HCT116 (cell line): ENCODE measurements around the gene ADGRG6. TPM values are rescaled to one million over a fixed set of nuclear protein-coding genes. Genes with fewer than 3 reads are reported as not detected.

ENCODE experiments used
- ATAC-seq: fragments of 200-7000 bp; cut with Tn5 transposase; 2 replicates; pipeline ENCODE4 v1.9.1; 2020; ENCODE audit warnings: mild to moderate bottlenecking, moderate library complexity
- BruUV-seq: library from RNA; stranded (reverse); fragments of 400-500 nt; replicated peaks from 2 replicates; lab custom pipeline; 2021; lab: Mats Ljungman, UMichigan
- CTCF ChIA-PET: fragments of 300-600 bp; sonication (Branson Sonifier 250); formaldehyde crosslinking; loops from one replicate; lab custom pipeline; 2021; ENCODE audit warnings: antibody characterized with exemption; lab: Charles Lee
- POLR2A ChIA-PET: fragments of 300-600, 350-600 bp; sonication (Branson Sonifier 250); formaldehyde crosslinking; loops from one replicate; lab custom pipeline; 2021; ENCODE audit warnings: antibody characterized with exemption; lab: Charles Lee
- RAD21 ChIA-PET, 2 experiments: fragments of 300-600 bp; sonication (Branson Sonifier 250); formaldehyde crosslinking; loops; one replicate each; lab custom pipeline; 2023; ENCODE audit warnings: low total read pairs in 2 of 2; ENCODE audit not compliant: uncharacterized antibody in 2 of 2, unreplicated experiment in 2 of 2, low non-redundant PET in 1 of 2; lab: Charles Lee
- DNase-seq: peaks from one replicate; pipeline ENCODE4 v3.0.0-alpha.2; 2010; ENCODE audit warnings: low read depth, low spot score
- H2AFZ ChIP-seq: fragments of 200-600 bp; shearing (Covaris generic), sonication (generic); 2 replicates; pipeline ENCODE4 v1.6.1; 2017; ENCODE audit warnings: low read depth, mixed run types, mixed read lengths, antibody characterized with exemption, low read length; ENCODE audit not compliant: poor library complexity, severe bottlenecking
- H3K27ac ChIP-seq: 2 replicates; pipeline ENCODE4 v1.5.1; 2012; ENCODE audit warnings: low read depth, low read length
- H3K27me3 ChIP-seq: fragments of 200-600 bp; sonication (generic); 2 replicates; pipeline ENCODE4 v1.6.1; 2016; ENCODE audit warnings: mixed run types, low read length, mixed read lengths; ENCODE audit not compliant: insufficient read depth
- H3K36me3 ChIP-seq, 2 experiments: fragments of 200-500 bp in 1 of 2; fragments of 200-600 bp in 1 of 2; sonication (Bioruptor generic) in 1 of 2; sonication (generic) in 1 of 2; 2 replicates each; pipeline versions ENCODE4 v1.5.1 to v1.6.1; 2014 to 2016; ENCODE audit warnings: low read length in 2 of 2, inconsistent platforms in 1 of 2, mixed read lengths in 1 of 2, mixed run types in 1 of 2; ENCODE audit not compliant: insufficient read depth in 2 of 2, control insufficient read depth in 1 of 2
- H3K4me1 ChIP-seq, 2 experiments: fragments of 200-600 bp in 1 of 2; sonication (generic) in 1 of 2; 2 replicates each; pipeline versions ENCODE4 v1.5.1 to v1.6.1; 2012 to 2017; ENCODE audit warnings: low read length in 2 of 2, inconsistent platforms in 1 of 2, mild to moderate bottlenecking in 1 of 2, mixed read lengths in 1 of 2, mixed run types in 1 of 2, moderate library complexity in 1 of 2; ENCODE audit not compliant: insufficient read depth in 2 of 2, control insufficient read depth in 1 of 2
- H3K4me2 ChIP-seq: fragments of 200-600 bp; sonication (generic); 2 replicates; pipeline ENCODE4 v1.6.1; 2017; ENCODE audit warnings: mixed run types, low read length, mixed read lengths
- H3K4me3 ChIP-seq, 2 experiments: fragments of 200-600 bp in 1 of 2; sonication (generic) in 1 of 2; replicated peaks in 1 of 2; 2 replicates each; pipeline ENCODE4 v1.5.1; 2011 to 2016; ENCODE audit warnings: low read length in 2 of 2, control low read depth in 1 of 2, low read depth in 1 of 2, mild to moderate bottlenecking in 1 of 2, mixed read lengths in 1 of 2, mixed run types in 1 of 2
- H3K79me2 ChIP-seq: fragments of 200-600 bp; sonication (generic); 2 replicates; pipeline ENCODE4 v1.6.1; 2017; ENCODE audit warnings: mild to moderate bottlenecking, mixed run types, low read length, moderate library complexity, mixed read lengths; ENCODE audit not compliant: insufficient read depth
- H3K9ac ChIP-seq: fragments of 200-600 bp; sonication (generic); 2 replicates; pipeline ENCODE4 v1.6.1; 2016; ENCODE audit warnings: low read length, mixed read lengths
- H3K9me2 ChIP-seq: fragments of 200-600 bp; sonication (generic), shearing (Covaris generic); 2 replicates; pipeline ENCODE4 v1.6.1; 2017; ENCODE audit warnings: mixed run types, mild to moderate bottlenecking, moderate library complexity; ENCODE audit not compliant: insufficient read depth
- H3K9me3 ChIP-seq, 2 experiments: fragments of 200-500 bp in 1 of 2; fragments of 200-600 bp in 1 of 2; sonication (Bioruptor generic) in 1 of 2; sonication (generic) in 1 of 2; 2 replicates each; pipeline ENCODE4 v1.6.1; 2014 to 2017; ENCODE audit warnings: low read length in 2 of 2, mixed read lengths in 2 of 2, inconsistent platforms in 1 of 2, low read depth in 1 of 2, mild to moderate bottlenecking in 1 of 2, mixed run types in 1 of 2, moderate library complexity in 1 of 2; ENCODE audit not compliant: control insufficient read depth in 1 of 2, insufficient read depth in 1 of 2
- H4K20me1 ChIP-seq: fragments of 200-600 bp; sonication (generic), shearing (Covaris generic); 2 replicates; pipeline ENCODE4 v1.6.1; 2017; ENCODE audit warnings: mixed run types, mild to moderate bottlenecking, moderate library complexity; ENCODE audit not compliant: insufficient read depth
- ELF1 ChIP-seq: IDR thresholded peaks from 2 replicates; pipeline ENCODE4 v1.6.1; 2012; ENCODE audit warnings: low read depth, borderline replicate concordance
- JUND ChIP-seq: IDR thresholded peaks from 2 replicates; pipeline ENCODE4 v1.6.1; 2012
- POLR2A ChIP-seq: IDR thresholded peaks from 2 replicates; pipeline ENCODE4 v1.7.0; 2011; ENCODE audit warnings: borderline replicate concordance; ENCODE audit not compliant: insufficient read depth, insufficient read length; ENCODE audit errors: extremely low read depth
- SIN3A ChIP-seq: IDR thresholded peaks from 2 replicates; pipeline ENCODE4 v1.6.1; 2012; ENCODE audit warnings: low read depth
- SP1 ChIP-seq: IDR thresholded peaks from 2 replicates; pipeline ENCODE4 v1.6.1; 2012; ENCODE audit warnings: low read depth
- ZFX ChIP-seq: fragments of 450-650 bp; IDR thresholded peaks from 2 replicates; pipeline ENCODE4 v1.6.1; 2017
- ZNF274 ChIP-seq: fragments of 200-500 bp; sonication (Bioruptor generic); IDR thresholded peaks from 2 replicates; pipeline ENCODE4 v1.6.1; 2014; ENCODE audit warnings: mild to moderate bottlenecking, low read depth, low read length, inconsistent platforms
- intact Hi-C: fragments of 100-400 bp; cut with micrococcal nuclease; formaldehyde crosslinking; loops from 2 replicates; pipeline ENCODE4 v1.10.0; 2022
- total RNA-seq: library from RNA; stranded (reverse); gene quantifications from one replicate; pipeline ENCODE4 v1.2.1, GENCODE V29; 2021; ENCODE audit not compliant: unreplicated experiment
- TF ChIP-seq, protein P1 (sequence below), 3 experiments: fragments of 200-600 bp in 1 of 3; sonication (generic) in 1 of 3; IDR thresholded peaks in 2 of 3; conservative IDR thresholded peaks in 1 of 3; 2 replicates each; pipeline ENCODE4 v1.5.1; 2012 to 2017; ENCODE audit warnings: low read depth in 2 of 3, low read length in 2 of 3, antibody characterized with exemption in 1 of 3, borderline replicate concordance in 1 of 3, control low read depth in 1 of 3, mild to moderate bottlenecking in 1 of 3, mixed read lengths in 1 of 3, mixed run types in 1 of 3, moderate library complexity in 1 of 3; ENCODE audit not compliant: insufficient read depth in 1 of 3
- TF ChIP-seq, protein P2 (sequence below): IDR thresholded peaks from 2 replicates; pipeline ENCODE4 v1.6.1; 2012; ENCODE audit warnings: low read depth

The ADGRG6 gene
- total RNA-seq, 1 experiment from 2014 or later, result 67.9 TPM

DNA sequence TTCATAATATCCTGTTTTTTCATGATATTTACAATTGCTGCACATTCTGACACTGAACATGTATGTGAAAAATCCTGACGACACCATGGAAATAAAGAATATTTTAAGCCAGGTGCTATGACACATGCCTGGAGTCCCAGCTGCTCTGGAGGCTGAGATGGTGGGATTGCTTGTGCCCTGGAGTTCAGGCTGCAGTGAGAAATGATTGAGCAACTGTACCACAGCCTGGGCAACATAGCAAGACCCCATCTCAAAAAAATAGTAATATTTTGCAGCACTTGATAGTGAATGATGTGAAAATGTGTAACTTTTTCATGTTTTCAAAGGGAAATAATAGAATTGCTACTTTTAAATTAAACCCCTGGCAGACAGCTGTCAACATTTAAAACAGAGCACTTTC, 137.1 kb downstream of the ADGRG6 start:
- CTCF ChIA-PET, result no interaction called here
- Histone ChIP-seq H3K27me3 (no peaks in the 10 kb centered on the region), H3K9ac (no peak overlapping the region), H3K79me2 (no peaks in the 10 kb centered on the region), H3K9me2 (no peaks in the 10 kb centered on the region), H3K9me3 (no peaks in the 10 kb centered on the region), H3K27ac (no peak overlapping the region), H3K36me3 (peaks cover 7 to 9% of the 10 kb centered on the region in 2 experiments; a peak in 3 of 4 replicates), H4K20me1 (no peaks in the 10 kb centered on the region), H3K4me1 (no peaks in the 10 kb centered on the region), H2AFZ (no peak overlapping the region), H3K4me3 (no peak overlapping the region), H3K4me2 (no peak overlapping the region)
- ATAC-seq, result no peak
- intact Hi-C loops, result no loop called here
- no TSS peak for BruUV-seq
- POLR2A ChIA-PET, result no interaction called here
- RAD21 ChIA-PET, result no interaction called here
- TF ChIP-seq POLR2A (no peak), JUND (no peak)
- TF ChIP-seq, protein P1, sequence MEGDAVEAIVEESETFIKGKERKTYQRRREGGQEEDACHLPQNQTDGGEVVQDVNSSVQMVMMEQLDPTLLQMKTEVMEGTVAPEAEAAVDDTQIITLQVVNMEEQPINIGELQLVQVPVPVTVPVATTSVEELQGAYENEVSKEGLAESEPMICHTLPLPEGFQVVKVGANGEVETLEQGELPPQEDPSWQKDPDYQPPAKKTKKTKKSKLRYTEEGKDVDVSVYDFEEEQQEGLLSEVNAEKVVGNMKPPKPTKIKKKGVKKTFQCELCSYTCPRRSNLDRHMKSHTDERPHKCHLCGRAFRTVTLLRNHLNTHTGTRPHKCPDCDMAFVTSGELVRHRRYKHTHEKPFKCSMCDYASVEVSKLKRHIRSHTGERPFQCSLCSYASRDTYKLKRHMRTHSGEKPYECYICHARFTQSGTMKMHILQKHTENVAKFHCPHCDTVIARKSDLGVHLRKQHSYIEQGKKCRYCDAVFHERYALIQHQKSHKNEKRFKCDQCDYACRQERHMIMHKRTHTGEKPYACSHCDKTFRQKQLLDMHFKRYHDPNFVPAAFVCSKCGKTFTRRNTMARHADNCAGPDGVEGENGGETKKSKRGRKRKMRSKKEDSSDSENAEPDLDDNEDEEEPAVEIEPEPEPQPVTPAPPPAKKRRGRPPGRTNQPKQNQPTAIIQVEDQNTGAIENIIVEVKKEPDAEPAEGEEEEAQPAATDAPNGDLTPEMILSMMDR (IDR thresholded peaks at IDR 0.05 in 2 of 3, conservative IDR thresholded peaks at IDR 0.05 in 1 of 3; ENCODE audit: borderline replicate concordance in 1 of 3, insufficient read depth in 1 of 3, low read depth in 2 of 3, low read length in 2 of 3), result no peak
- no peak for DNase-seq

DNA sequence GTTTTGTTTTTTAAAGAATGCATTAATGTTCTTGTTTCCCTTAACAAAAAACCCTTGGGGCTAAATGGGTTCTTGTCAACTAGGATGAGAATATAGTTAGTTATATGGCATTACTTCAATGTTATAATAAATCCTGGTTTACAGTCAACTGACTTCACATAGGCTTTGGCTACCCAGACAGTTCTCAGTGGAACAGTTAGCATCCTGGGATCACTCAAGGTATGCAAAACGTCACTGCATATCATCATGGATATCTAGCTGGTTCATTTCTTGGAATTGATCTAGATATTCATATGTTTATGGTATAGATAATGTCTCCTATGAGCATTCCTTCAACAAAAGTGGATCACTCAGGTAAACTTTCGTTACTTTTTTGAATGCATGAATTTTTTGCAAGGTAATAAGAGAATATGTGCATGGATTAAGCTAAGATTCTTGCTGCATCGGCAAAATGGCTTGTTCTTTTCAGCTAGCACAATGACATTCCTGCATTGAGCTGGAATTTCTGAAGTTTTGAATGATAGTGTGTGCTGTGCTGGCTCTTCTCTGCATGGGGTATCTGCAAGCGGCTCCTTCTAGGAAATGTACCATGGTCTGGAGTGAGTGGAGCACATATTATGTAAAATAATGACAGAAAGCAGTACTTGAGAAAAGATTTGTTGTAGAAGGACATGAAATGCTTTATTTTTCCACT, 138.9 kb downstream of the ADGRG6 start:
- TF ChIP-seq ZNF274, result no peak
- TF ChIP-seq, protein P2, sequence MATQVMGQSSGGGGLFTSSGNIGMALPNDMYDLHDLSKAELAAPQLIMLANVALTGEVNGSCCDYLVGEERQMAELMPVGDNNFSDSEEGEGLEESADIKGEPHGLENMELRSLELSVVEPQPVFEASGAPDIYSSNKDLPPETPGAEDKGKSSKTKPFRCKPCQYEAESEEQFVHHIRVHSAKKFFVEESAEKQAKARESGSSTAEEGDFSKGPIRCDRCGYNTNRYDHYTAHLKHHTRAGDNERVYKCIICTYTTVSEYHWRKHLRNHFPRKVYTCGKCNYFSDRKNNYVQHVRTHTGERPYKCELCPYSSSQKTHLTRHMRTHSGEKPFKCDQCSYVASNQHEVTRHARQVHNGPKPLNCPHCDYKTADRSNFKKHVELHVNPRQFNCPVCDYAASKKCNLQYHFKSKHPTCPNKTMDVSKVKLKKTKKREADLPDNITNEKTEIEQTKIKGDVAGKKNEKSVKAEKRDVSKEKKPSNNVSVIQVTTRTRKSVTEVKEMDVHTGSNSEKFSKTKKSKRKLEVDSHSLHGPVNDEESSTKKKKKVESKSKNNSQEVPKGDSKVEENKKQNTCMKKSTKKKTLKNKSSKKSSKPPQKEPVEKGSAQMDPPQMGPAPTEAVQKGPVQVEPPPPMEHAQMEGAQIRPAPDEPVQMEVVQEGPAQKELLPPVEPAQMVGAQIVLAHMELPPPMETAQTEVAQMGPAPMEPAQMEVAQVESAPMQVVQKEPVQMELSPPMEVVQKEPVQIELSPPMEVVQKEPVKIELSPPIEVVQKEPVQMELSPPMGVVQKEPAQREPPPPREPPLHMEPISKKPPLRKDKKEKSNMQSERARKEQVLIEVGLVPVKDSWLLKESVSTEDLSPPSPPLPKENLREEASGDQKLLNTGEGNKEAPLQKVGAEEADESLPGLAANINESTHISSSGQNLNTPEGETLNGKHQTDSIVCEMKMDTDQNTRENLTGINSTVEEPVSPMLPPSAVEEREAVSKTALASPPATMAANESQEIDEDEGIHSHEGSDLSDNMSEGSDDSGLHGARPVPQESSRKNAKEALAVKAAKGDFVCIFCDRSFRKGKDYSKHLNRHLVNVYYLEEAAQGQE, result no peak
- TF ChIP-seq, protein P1 (IDR thresholded peaks at IDR 0.05 in 2 of 3, conservative IDR thresholded peaks at IDR 0.05 in 1 of 3; ENCODE audit: borderline replicate concordance in 1 of 3, insufficient read depth in 1 of 3, low read depth in 2 of 3, low read length in 2 of 3), result no peak
- no peak for TF ChIP-seq SP1
- TF ChIP-seq JUND, result no peak
- TF ChIP-seq ZFX, result no peak
- no peak for TF ChIP-seq ELF1
- no peak for TF ChIP-seq SIN3A
- TF ChIP-seq, all 23 proteins: peak for 0
- Histone ChIP-seq H3K27me3 (no peaks in the 10 kb centered on the region), H4K20me1 (no peaks in the 10 kb centered on the region), H2AFZ (no peak overlapping the region), H3K4me2 (no peak overlapping the region), H3K4me3 (no peak overlapping the region), H3K9ac (no peak overlapping the region), H3K9me3 (no peaks in the 10 kb centered on the region), H3K36me3 (peaks cover 8 to 9% of the 10 kb centered on the region in 2 experiments; a peak in 3 of 4 replicates), H3K79me2 (no peaks in the 10 kb centered on the region), H3K27ac (no peak overlapping the region), H3K4me1 (no peaks in the 10 kb centered on the region), H3K9me2 (no peaks in the 10 kb centered on the region)
- BruUV-seq, result no TSS peak
- CTCF ChIA-PET, result no interaction called here
- intact Hi-C loops, result no loop called here
- POLR2A ChIA-PET, result no interaction called here
- RAD21 ChIA-PET, result no interaction called here
- DNase-seq (no peak), ATAC-seq (no peak)
